Peyer's patch (tissue), 4 donors: ENCODE results near the gene CCDC73. TPM values are rescaled to one million over a fixed set of nuclear protein-coding genes. Genes with fewer than 3 reads are reported as not detected.
"Not testable (repeated sequence)": the region's sequence is repeated elsewhere in the genome, so short reads cannot be mapped to it uniquely, and the experiment has no call there.

Source experiments
- DNase-seq, 3 donors: peaks; one replicate each; pipeline ENCODE4 v3.0.0-alpha.2; 2017 to 2019
- H3K27ac ChIP-seq, 4 donors: fragments of 200-600 bp; sonication (generic); one replicate each; pipeline ENCODE4 v1.5.1; 2016 to 2019
- H3K27me3 ChIP-seq, 2 donors: fragments of 200-600 bp; sonication (generic); one replicate each; pipeline ENCODE4 v1.5.1; 2019
- H3K36me3 ChIP-seq, 3 donors: fragments of 200-600 bp; sonication (generic); one replicate each; pipeline ENCODE4 v1.5.1; 2016 to 2019
- H3K4me1 ChIP-seq, 4 donors: fragments of 200-600 bp; sonication (generic); one replicate each; pipeline ENCODE4 v1.5.1; 2016 to 2019
- H3K4me3 ChIP-seq, 4 donors: fragments of 200-600 bp; sonication (generic); 1 replicate in 3 of 4; 2 replicates in 1 of 4; pipeline ENCODE4 v1.5.1; 2016 to 2019; ENCODE audit warnings: mild to moderate bottlenecking in 1 of 4
- H3K9me3 ChIP-seq, 4 donors: fragments of 200-600 bp; sonication (generic); one replicate each; pipeline ENCODE4 v1.5.1; 2016 to 2019; ENCODE audit warnings: mild to moderate bottlenecking in 1 of 4
- POLR2A ChIP-seq, 2 donors: fragments of 450-650 bp; IDR thresholded peaks; one replicate each; pipeline ENCODE4 v1.5.1; 2017; ENCODE audit warnings: antibody characterized with exemption in 2 of 2, mild to moderate bottlenecking in 2 of 2, moderate library complexity in 2 of 2
- total RNA-seq, 4 donors: library from RNA; depleted of rRNA; stranded (reverse); fragments of >200 nt; gene quantifications; one replicate each; pipeline ENCODE4 v1.1.0, GENCODE V29; 2016
- TF ChIP-seq, protein P1 (sequence below), 6 experiments: fragments of 450-650 bp in 4 of 6; fragments of 200-600 bp in 2 of 6; sonication (generic) in 1 of 6; IDR thresholded peaks; one replicate each; pipeline ENCODE4 v1.5.1; 2017 to 2019; ENCODE audit warnings: antibody characterized with exemption in 6 of 6, mild to moderate bottlenecking in 3 of 6, moderate library complexity in 1 of 6

CCDC73 gene
- total RNA-seq, 4 donors from 2014 or later, result not detected

DNA sequence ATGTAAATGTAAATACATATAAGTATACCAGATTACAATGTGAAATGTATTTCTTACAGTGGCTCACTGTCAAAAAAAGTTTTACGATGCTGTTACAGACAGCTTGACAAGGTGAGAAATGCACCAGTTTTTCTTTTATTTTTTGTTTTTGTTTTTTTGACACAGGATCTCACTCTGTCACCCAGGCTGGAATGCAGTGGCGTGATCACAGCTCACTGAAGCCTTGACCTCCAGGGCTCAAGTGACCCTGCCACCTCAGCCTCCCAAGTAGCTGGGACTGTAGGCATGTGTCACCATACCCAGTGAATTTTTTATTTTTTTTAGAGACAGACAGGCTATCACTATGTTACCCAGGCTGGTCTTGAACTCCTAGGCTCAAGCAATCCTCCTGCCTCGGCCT is 9.2 kb downstream of the CCDC73 start:
- TF ChIP-seq, protein P1, sequence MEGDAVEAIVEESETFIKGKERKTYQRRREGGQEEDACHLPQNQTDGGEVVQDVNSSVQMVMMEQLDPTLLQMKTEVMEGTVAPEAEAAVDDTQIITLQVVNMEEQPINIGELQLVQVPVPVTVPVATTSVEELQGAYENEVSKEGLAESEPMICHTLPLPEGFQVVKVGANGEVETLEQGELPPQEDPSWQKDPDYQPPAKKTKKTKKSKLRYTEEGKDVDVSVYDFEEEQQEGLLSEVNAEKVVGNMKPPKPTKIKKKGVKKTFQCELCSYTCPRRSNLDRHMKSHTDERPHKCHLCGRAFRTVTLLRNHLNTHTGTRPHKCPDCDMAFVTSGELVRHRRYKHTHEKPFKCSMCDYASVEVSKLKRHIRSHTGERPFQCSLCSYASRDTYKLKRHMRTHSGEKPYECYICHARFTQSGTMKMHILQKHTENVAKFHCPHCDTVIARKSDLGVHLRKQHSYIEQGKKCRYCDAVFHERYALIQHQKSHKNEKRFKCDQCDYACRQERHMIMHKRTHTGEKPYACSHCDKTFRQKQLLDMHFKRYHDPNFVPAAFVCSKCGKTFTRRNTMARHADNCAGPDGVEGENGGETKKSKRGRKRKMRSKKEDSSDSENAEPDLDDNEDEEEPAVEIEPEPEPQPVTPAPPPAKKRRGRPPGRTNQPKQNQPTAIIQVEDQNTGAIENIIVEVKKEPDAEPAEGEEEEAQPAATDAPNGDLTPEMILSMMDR (IDR thresholded peaks at IDR 0.05), result no peak
- TF ChIP-seq POLR2A (IDR thresholded peaks at IDR 0.05), result no peak
- no peak for DNase-seq
- Histone ChIP-seq H3K27ac (no peak overlapping the region), H3K4me3 (no peak overlapping the region), H3K9me3 (no peaks in the 10 kb centered on the region), H3K36me3 (no peaks in the 10 kb centered on the region), H3K4me1 (no peaks in the 10 kb centered on the region), H3K27me3 (no peaks in the 10 kb centered on the region)

DNA sequence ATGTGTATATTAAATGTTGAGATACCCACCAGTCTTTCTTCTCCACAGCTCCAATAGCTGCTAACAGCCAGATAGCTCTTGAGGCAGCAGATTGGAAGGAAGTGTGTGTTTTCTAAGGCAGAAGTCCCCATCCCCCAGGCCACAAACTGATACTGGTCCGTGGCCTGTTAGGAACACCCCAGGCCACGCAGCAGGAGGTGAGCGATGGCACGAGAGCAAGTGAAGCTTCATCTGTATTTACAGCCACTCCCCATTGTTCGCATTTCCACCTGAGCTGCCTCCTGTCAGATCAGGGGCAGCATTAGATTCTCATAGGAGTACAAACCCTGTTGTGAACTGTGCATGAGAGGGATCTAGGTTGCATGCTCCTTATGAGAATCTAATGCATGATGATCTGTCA is 12.7 kb downstream of the CCDC73 start:
- no peaks in the 10 kb centered on the region for H3K27me3 ChIP-seq
- DNase-seq, result no peak
- TF ChIP-seq, protein P1 (IDR thresholded peaks at IDR 0.05), result no peak
- TF ChIP-seq POLR2A (IDR thresholded peaks at IDR 0.05), result no peak
- H3K36me3 ChIP-seq, result no peaks in the 10 kb centered on the region
- no peaks in the 10 kb centered on the region for H3K9me3 ChIP-seq
- H3K4me1 ChIP-seq, result no peaks in the 10 kb centered on the region
- no peak overlapping the region for H3K27ac ChIP-seq
- H3K4me3 ChIP-seq, result no peak overlapping the region

DNA sequence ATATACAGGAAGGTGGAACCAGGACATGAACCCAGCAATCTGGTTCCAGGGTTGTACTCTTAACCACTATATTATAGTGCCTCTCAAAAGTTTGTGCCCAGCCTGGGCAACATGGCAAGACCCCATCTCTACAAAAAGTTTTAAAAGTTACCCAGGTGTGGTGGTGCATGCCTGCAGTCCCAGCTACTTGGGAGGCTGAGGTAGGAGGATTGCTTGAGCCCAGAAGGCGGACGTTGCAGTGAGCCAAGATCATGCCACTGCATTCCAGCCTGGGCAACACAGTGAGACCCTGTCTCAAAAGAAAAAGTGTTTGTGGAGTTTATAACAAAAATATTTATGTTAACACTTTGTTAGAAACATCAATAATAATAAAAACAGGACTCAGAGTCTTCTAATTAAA is 13.6 kb downstream of the CCDC73 start:
- not testable (repeated sequence) for H3K4me1 ChIP-seq, H3K27ac ChIP-seq, DNase-seq, H3K36me3 ChIP-seq, H3K4me3 ChIP-seq, H3K27me3 ChIP-seq, H3K9me3 ChIP-seq

DNA sequence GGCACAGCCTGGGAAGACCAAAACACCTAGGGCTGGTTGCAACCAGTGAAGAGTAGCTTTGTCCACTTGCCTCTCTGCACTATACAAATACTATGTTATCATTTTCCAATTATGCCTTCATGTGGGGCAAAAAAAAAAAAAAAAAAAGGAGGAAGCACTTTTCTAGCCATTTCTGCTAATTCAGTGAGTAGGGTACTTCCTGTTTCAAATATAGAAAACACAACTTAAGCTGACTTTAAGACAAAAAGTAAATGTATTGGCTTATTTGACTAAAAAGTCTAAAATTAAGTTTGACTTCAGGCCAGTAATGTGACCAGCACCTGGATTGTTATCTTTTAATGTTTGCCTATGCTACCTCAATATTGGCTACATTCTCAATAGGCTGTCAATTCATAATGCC is 15.3 kb downstream of the CCDC73 start:
- H3K4me3 ChIP-seq, result no peak overlapping the region
- TF ChIP-seq, protein P1 (IDR thresholded peaks at IDR 0.05), result no peak
- no peaks in the 10 kb centered on the region for H3K4me1 ChIP-seq
- no peaks in the 10 kb centered on the region for H3K27me3 ChIP-seq
- H3K27ac ChIP-seq, result no peak overlapping the region
- no peaks in the 10 kb centered on the region for H3K36me3 ChIP-seq
- H3K9me3 ChIP-seq, result no peaks in the 10 kb centered on the region
- no peak for DNase-seq

DNA sequence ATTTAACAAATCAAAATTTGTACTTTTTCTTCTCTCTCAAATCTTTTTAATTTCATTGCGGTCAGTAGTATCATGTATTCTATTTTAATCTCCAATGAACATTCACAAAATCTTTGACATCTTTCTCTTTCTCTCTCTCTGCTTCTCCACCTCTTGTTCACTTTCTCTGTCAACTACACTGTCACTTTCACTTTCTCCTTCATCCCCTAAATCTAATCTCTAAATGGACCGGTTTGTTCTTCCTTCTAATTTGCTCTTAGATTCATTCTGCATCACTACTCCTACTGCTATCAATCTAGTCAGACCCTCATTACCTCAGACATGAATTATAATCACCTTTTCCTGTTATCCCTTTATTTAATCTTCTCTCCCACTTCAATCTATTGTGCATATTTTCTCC is 18.6 kb downstream of the CCDC73 start:
- H3K27ac ChIP-seq, result no peak overlapping the region
- no peaks in the 10 kb centered on the region for H3K27me3 ChIP-seq
- no peaks in the 10 kb centered on the region for H3K36me3 ChIP-seq
- no peaks in the 10 kb centered on the region for H3K9me3 ChIP-seq
- TF ChIP-seq POLR2A (IDR thresholded peaks at IDR 0.05), result no peak
- TF ChIP-seq, protein P1 (IDR thresholded peaks at IDR 0.05), result no peak
- H3K4me1 ChIP-seq, result no peaks in the 10 kb centered on the region
- H3K4me3 ChIP-seq, result no peak overlapping the region
- DNase-seq, result no peak

DNA sequence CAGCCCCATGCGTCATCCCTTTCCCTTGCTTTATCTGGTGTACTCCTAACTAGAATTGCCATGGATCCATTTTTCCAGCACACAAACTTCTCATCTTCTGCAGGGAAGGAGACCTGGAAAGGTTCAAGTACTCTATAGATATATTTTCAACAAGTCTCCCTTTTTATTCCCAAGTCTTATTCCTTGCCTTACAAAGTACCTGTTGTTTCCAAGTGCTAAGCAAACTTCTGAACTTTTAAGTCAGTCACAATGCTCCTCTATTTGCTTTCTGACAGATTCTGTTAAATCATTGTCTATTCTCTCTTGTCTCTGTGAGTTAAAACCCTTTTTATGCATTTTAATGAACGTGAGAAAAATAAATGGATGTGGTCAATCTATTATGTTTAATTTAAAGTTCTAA is 20.4 kb downstream of the CCDC73 start:
- Histone ChIP-seq H3K4me3 (no peak overlapping the region), H3K27ac (no peak overlapping the region), H3K27me3 (no peaks in the 10 kb centered on the region), H3K9me3 (no peaks in the 10 kb centered on the region), H3K36me3 (no peaks in the 10 kb centered on the region), H3K4me1 (no peaks in the 10 kb centered on the region)
- no peak for DNase-seq
- no peak for TF ChIP-seq POLR2A (IDR thresholded peaks at IDR 0.05)
- TF ChIP-seq, protein P1 (IDR thresholded peaks at IDR 0.05), result no peak
